GM06990 (cell line): Measurements from ENCODE around the gene DDAH1.

Experiments
- DNase-seq: peaks from one replicate; pipeline ENCODE4 v3.0.0-alpha.2; 2011; ENCODE audit not compliant: insufficient read length; ENCODE audit errors: extremely low read depth
- H3K27me3 ChIP-seq: replicated peaks from 2 replicates; pipeline ENCODE4 v1.6.0; 2011; ENCODE audit warnings: low read length; ENCODE audit not compliant: control insufficient read depth, insufficient read depth
- H3K36me3 ChIP-seq: 2 replicates; pipeline ENCODE4 v1.5.1; 2011; ENCODE audit warnings: low read length; ENCODE audit not compliant: control insufficient read depth, insufficient read depth
- H3K4me3 ChIP-seq: replicated peaks from 2 replicates; pipeline ENCODE4 v1.5.1; 2011; ENCODE audit warnings: low read depth, mild to moderate bottlenecking, control low read depth, low read length
- CTCF ChIP-seq: IDR thresholded peaks from 2 replicates; pipeline ENCODE4 v1.5.1; 2011; ENCODE audit warnings: low read length, control low read depth, mild to moderate bottlenecking, inconsistent platforms; ENCODE audit not compliant: insufficient read depth, poor library complexity, severe bottlenecking

DDAH1 gene

GRCh38 chr1:85318217-85318616 lies 146.7 kb downstream of the DDAH1 start:
- DNase-seq: no peak
- Histone ChIP-seq H3K4me3 (no peak overlapping the region), H3K36me3 (no peaks in the 10 kb centered on the region), H3K27me3 (no peaks in the 10 kb centered on the region)
- no peak for TF ChIP-seq CTCF

GRCh38 chr1:85317560-85317959 lies 147.4 kb downstream of the DDAH1 start:
- no peak for DNase-seq
- TF ChIP-seq CTCF: no peak
- H3K36me3 ChIP-seq: no peaks in the 10 kb centered on the region
- no peak overlapping the region for H3K4me3 ChIP-seq
- H3K27me3 ChIP-seq: no peaks in the 10 kb centered on the region

GRCh38 chr1:85316321-85316720 lies 148.6 kb downstream of the DDAH1 start:
- no peaks in the 10 kb centered on the region for H3K36me3 ChIP-seq
- no peak for TF ChIP-seq CTCF
- no peak overlapping the region for H3K4me3 ChIP-seq
- no peak for DNase-seq
- H3K27me3 ChIP-seq: no peaks in the 10 kb centered on the region

- DNase-seq: no peak
- Histone ChIP-seq H3K4me3 (no peak overlapping the region), H3K36me3 (no peaks in the 10 kb centered on the region), H3K27me3 (no peaks in the 10 kb centered on the region)
- no peak for TF ChIP-seq CTCF
Measured at GRCh38 chr1:85315789-85316188, 149.2 kb downstream of the DDAH1 start.

- no peak for TF ChIP-seq CTCF
- H3K27me3 ChIP-seq: no peaks in the 10 kb centered on the region
- no peak overlapping the region for H3K4me3 ChIP-seq
- no peaks in the 10 kb centered on the region for H3K36me3 ChIP-seq
- DNase-seq: no peak
Measured at GRCh38 chr1:85314726-85315125, 150.2 kb downstream of the DDAH1 start.

- H3K36me3 ChIP-seq: no peaks in the 10 kb centered on the region
- H3K27me3 ChIP-seq: no peaks in the 10 kb centered on the region
- H3K4me3 ChIP-seq: no peak overlapping the region
- no peak for TF ChIP-seq CTCF
- DNase-seq: no peak
Measured at GRCh38 chr1:85313888-85314696, 150.9 kb downstream of the DDAH1 start.
